ENCODE measurements around the gene ACVR1B.

- TF ChIP-seq EZH2 (IDR thresholded peaks at IDR 0.05; ENCODE audit: borderline replicate concordance, insufficient read depth, low read depth, low read length, poor library complexity, severe bottlenecking) (no peak), CTCF (IDR thresholded peaks at IDR 0.05) (no peak)
Observed at GRCh38 chr12:51947246-51947996, 4.1 kb upstream of the ACVR1B start.

All from B cell (primary cell).